A549 treated with Mapracorat at 1 μM for 4 hours (cell line): ENCODE data around the gene ZYG11B. TPM values are rescaled to one million over a fixed set of nuclear protein-coding genes. Genes with fewer than 3 reads are reported as not detected.

Experiments used
- total RNA-seq: library from RNA; stranded (reverse); fragments of 200-300 nt; extraction: Qiagen RNA extraction; gene quantifications from 5 replicates; pipeline ENCODE4 v1.2.3, GENCODE V29; 2022

The ZYG11B gene
- 3.9 to 5.7 TPM (median 5.5 TPM) in 5 replicates for total RNA-seq

DNA sequence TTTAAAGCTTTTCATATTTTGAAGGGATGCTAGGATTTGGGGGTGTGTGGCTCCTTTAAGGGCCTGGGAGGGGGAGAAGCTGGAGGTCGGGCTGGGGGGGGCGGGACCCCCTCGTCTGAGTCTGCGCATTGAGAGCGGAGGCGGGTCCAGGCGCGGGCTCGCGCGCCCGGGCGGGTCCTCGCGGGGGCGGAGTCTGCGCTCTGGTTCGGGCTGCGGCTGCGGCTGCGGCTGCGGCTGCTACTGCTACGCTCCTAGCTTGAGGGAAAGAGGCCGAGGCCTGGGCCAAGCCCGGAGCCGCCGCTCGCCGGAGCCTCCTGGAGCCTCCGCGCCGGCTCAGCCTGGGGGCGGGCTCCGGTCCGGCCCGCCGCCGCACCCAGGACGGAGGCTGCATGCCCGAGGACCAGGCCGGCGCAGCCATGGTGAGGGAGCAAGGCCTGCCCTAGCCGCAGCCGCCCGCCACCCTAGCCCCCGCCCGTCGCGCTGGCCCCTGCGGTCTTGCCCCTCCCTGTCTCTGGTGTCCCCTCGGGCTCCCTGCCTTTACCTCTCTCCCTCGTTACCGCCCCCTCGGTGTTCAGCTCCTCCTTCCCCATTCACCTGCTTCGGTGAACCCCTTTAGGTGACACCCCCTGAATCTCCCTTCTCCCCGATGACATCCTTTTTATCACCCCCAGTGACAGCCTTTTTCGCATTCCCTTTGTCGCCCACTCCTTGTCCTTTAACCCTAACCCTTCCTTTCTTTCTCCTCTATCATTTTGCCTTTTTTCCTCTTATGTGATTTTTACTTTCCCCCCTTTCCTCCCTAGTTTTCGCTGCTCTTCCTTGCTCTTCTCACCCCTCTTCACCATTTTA, at the start of gene ZYG11B:
Gene ZYG11B (plus strand): TSS at position 189 of the 849 bp plus-strand sequence. CDS start 201 bp downstream, at position 390.

DNA sequence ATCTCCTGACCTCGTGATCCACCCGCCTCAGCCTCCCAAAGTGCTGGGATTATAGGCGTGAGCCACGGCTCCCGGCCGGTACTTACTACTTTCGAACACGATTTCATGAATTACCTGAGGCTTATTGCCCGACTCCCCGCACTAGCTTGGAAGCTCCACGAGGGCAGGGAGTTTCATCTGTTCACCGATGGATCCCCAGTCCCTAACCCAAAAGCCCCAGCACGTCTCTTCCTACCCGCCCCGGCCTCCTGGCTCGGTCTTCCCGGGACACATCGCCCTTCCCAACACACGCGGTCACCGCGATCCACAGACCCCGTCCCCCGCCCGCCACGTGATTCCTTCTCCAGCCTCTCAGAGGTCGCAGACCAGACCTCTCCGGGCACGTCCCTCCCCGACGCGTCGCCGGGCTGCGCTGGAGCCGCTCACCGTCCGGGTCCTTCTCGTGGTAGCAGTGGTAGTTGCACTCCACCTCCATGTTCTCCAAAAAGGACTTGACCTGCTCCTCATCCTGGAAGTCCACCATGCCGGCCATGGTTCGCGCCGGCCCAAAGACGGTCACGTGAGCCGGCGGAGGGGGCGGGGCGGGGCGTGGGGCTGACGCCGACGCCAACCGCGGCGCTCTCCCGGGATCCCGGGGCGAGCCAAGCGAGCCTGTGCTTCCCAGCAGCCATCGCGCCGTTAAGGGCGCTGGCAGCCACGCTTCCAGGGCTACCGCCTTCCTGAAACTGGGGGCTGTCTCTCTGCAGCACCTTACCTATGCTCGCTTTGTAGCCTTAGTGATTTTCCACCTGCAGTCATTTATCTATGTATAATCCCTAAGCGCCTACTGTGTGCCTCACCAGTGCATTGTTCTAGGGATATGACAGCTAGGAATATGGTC, 28.2 kb upstream of the ZYG11B start, which contains the start of gene COA7:
Gene COA7 (minus strand): TSS at position 553 of the 880 bp plus-strand sequence. CDS start 21 bp downstream, at position 532.

DNA sequence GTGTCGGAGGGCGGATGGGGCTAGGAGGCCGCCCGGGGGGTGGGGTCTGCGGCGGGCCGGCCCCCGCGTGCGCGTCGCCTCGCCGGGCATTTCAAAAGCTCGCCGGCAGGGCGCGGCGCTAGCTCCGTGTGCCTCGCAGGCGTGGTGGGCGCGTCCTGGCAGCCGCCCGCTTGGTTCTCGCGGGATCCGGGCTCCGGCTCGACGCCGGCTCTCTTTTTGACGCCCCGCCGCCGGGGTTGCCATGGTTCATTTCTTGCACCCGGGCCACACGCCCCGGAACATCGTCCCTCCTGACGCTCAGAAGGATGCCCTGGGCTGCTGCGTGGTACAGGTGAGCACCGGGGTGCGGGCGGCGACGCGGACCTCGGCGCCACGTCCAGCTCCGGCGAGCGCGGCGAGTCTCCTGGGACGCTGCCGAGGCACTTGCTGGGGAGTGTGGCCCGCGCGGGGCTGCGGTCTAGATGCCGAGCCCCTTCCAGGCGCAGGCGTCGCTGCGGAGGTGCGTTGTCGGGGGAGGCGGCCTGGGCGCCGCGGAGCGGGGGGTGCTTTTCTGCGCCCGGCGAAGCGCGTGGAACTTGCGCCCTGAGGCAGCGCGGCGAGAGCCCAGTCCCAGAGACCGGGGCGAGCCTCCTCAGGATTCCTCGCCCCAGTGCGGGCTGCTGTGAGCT, 116.5 kb downstream of the ZYG11B start, which contains the start of gene ZYG11A:
Gene ZYG11A (plus strand): TSS at position 118 of the 668 bp plus-strand sequence. CDS start 124 bp downstream, at position 242.

Other genes with a start within 250 kb of the ZYG11B start
- gene TUT4, start 173.4 kb upstream of the ZYG11B start, total RNA-seq, result 23.6 to 33.9 TPM (median 24.6 TPM) in 5 replicates
- gene GPX7, start 124.1 kb upstream of the ZYG11B start, total RNA-seq, result not detected in 5 replicates
- gene SHISAL2A, start 93.3 kb upstream of the ZYG11B start, total RNA-seq, result 0.25 to 0.53 TPM (median 0.39 TPM) in 5 replicates
- 19.8 to 25.9 TPM (median 22.3 TPM) in 5 replicates for gene COA7, start 28.1 kb upstream of the ZYG11B start, total RNA-seq
- gene ZYG11A, start 116.3 kb downstream of the ZYG11B start, total RNA-seq, result 2.4 to 2.9 TPM (median 2.7 TPM) in 5 replicates
- gene ECHDC2, start 195.3 kb downstream of the ZYG11B start, total RNA-seq, result 9.6 to 12.5 TPM (median 10.4 TPM) in 5 replicates
- 48.4 to 65.7 TPM (median 50.0 TPM) in 5 replicates for gene SCP2, start 200.8 kb downstream of the ZYG11B start, total RNA-seq